Peyer's patch (tissue), 4 donors: ENCODE measurements around the gene SHD.

ENCODE experiments used
- CTCF ChIP-seq, 6 experiments: fragments of 450-650 bp in 4 of 6; fragments of 200-600 bp in 2 of 6; sonication (generic) in 1 of 6; IDR thresholded peaks; one replicate each; pipeline ENCODE4 v1.5.1; 2017 to 2019; ENCODE audit warnings: antibody characterized with exemption in 6 of 6, mild to moderate bottlenecking in 3 of 6, moderate library complexity in 1 of 6
- POLR2A ChIP-seq, 2 donors: fragments of 450-650 bp; IDR thresholded peaks; one replicate each; pipeline ENCODE4 v1.5.1; 2017; ENCODE audit warnings: antibody characterized with exemption in 2 of 2, mild to moderate bottlenecking in 2 of 2, moderate library complexity in 2 of 2

- no peak for TF ChIP-seq CTCF (IDR thresholded peaks at IDR 0.05)
- TF ChIP-seq POLR2A (IDR thresholded peaks at IDR 0.05): no peak
Observed at GRCh38 chr19:4294389-4294788, 15.3 kb downstream of the SHD start.
